Keratinocyte (primary cell): ENCODE data around the gene MT2A.

Experiments
- CTCF ChIP-seq, 3 experiments: IDR thresholded peaks in 1 of 3; conservative IDR thresholded peaks in 1 of 3; optimal IDR thresholded peaks in 1 of 3; 2 replicates in 2 of 3; 3 replicates in 1 of 3; pipeline versions ENCODE3 to v1.5.1; 2011; ENCODE audit warnings: low read length in 3 of 3, mild to moderate bottlenecking in 3 of 3, moderate library complexity in 2 of 3, control low read depth in 1 of 3, inconsistent platforms in 1 of 3; ENCODE audit not compliant: insufficient read depth in 2 of 3; ENCODE audit errors: extremely low read depth in 1 of 3
- EZH2 ChIP-seq: IDR thresholded peaks from one replicate; pipeline ENCODE4 v1.6.1; 2012; ENCODE audit warnings: inconsistent platforms, mild to moderate bottlenecking, low read length, moderate library complexity

GRCh38 chr16:56634715-56635440, 26.5 kb downstream of the MT2A start:
- TF ChIP-seq CTCF (optimal IDR thresholded peaks at IDR 0.05 in 1 of 3, IDR thresholded peaks at IDR 0.05 in 1 of 3, conservative IDR thresholded peaks at IDR 0.05 in 1 of 3; ENCODE audit: extremely low read depth in 1 of 3, insufficient read depth in 2 of 3, low read length in 3 of 3) (no peak), EZH2 (no peak)
